Stimulated activated CD4-positive, alpha-beta T cell treated with anti-CD3 and anti-CD28 coated beads, Interleukin-1b, Interleukin-23, amount 100 ng/mL, for 24 hours (primary cell): ENCODE data around the gene PNPT1.
A peak's percentile ranks its signal among the peaks of the same experiment; 100 is the strongest.
"Not testable (repeated sequence)": the region's sequence is repeated elsewhere in the genome, so short reads cannot be mapped to it uniquely, and the experiment has no call there.

ENCODE experiments used
- DNase-seq, 4 experiments: peaks; one replicate each; pipeline ENCODE4 v3.0.0-alpha.2; 2020; ENCODE audit warnings: low read depth in 4 of 4, low spot score in 1 of 4

Gene PNPT1

DNA sequence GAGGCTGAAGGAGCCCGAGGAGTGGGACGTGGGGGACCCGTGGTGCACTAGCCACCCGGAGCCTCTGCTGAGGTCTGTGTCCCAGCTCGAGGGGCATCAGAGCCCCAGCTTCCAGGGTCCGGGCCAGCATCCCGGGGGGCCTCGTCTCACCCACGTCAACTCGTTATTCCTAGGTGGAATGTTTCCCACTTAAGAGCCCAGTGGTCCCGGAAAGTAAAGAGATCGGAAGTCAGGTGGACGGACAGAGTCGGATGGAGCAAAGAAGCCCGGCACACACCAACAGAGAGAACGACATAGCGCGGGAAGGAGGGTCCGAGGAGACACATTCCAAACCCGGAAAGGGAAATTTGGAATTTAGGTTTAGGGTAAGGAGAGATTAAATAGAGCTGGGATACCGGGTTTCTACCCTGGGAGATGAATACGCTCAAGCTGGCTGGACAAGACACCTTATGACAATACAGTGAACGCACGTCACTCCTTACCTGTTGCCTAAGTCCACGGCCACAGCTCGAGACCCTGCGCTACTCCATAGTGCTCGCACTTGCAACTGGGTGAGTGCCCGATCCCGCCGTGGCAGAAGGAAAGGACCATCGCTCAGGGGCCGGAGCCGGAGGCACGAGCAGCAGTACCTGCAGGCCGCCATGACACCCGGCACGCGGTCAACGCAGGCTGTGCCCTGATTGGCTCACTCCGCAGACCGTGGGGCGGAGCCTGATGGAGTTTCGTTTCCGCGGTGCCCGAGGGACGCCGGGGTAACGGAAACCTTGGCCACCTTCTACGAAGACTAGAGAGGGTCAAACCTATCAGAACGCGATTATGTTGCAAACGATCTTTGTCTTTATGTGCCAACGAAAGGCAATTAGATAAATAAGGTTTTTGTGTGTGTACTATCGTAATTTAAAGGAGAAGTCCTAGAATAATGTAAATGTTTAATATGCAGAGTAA is at the start of gene PNPT1:
Gene PNPT1 (minus strand): TSS at position 664 of the 945 bp plus-strand sequence. CDS start 21 bp downstream, at position 643.
- peak; percentile 79 to 92 (median 86) for DNase-seq

GRCh38 chr2:55742996-55743395 is 49.4 kb upstream of the PNPT1 start:
- DNase-seq: no peak

DNA sequence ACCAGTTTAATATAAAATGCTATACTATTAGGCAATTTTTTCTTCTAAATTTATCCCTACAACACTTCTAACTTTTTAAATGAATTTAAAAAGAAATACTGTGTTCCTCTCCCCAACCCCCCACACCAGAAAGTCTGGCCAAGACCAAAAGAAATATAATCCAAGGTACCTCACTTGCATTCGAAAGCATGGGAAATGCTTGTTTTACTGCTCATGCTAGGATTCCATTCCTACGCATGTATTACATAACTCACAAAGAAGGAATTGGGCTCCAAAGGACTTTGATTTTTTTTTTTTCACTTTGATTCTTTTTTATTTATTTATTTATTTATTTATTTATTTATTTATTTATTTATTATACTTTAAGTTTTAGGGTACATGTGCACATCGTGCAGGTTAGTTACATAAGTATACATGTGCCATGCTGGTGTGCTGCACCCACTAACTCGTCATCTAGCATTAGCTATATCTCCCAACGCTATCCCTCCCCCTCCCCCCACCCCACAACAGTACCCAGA is 42.4 kb upstream of the PNPT1 start:
- DNase-seq: not testable (repeated sequence)

DNA sequence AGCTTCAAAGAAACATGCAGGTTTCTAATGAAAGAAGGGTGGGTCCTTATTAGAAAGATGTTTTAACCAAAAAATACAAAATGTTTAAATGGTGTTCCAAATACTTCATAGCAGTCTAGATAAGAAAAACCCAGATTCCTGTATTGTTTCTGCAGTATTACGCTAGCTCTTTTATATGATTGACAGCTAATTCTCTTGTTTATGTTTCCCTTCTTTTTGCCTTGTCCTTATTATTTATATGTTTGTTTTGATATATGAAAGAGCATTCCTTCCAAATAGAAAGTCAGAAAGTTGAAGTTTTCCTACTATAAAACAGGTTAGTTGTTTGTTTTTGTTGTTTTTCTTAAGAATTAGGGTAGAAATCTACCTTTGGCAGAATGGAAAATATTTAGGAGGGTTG is 41.1 kb upstream of the PNPT1 start:
- DNase-seq: no peak

DNA sequence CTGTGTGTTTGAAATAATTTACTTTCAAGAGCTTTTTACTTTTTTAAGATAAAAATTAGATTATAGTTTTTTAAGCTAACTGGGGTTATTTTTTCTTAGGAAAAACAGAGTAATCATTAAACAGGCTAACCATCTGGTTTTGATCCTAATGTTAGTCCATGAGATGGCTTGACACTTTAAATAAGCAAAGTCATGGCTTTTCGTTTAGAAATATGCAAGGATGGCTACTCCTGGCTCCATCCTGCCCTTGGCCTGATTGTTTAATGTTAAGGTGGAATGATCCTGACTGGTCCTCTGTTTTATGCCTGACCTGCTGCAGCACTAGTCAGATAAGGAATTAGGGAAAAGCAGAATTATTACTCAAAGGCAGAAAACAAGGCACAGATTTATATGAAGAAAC is 39.7 kb upstream of the PNPT1 start:
- DNase-seq: no peak

- DNase-seq: no peak
These were observed 39.2 kb upstream of the PNPT1 start for GRCh38 chr2:55732854-55733253.

GRCh38 chr2:55729136-55729685 is 35.6 kb upstream of the PNPT1 start:
- no peak for DNase-seq

DNA sequence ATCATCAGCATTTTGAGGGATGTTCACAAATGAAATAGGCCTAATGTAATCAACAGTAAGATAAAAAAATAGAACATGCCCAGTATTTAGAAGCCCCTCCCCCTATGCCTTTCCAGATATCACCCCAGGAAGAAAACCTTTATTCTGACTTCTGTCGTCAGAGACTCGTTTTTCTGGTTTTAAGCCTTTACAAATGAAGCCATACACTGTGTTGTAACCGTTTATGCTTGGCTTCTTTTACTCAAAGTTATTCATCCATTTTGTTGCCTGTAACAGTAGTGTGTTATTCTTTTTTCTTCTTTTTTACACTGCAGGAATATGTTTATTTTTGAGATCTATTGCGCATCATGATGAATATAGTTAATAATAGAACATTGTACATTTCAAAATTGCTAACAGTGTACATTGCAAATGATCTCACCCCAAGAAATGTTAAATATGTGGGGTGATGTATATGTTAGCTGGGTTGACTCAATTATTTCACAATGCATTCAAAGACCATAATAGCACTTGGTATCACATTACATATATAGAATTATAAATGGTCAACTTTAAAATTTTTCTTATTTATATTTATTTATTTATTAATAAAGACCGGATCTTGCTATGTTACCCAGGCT is 28.1 kb upstream of the PNPT1 start:
- no peak for DNase-seq

GRCh38 chr2:55720417-55720816 is 26.8 kb upstream of the PNPT1 start:
- no peak for DNase-seq

GRCh38 chr2:55719852-55720251 is 26.2 kb upstream of the PNPT1 start:
- no peak for DNase-seq

GRCh38 chr2:55718165-55719008 is 24.7 kb upstream of the PNPT1 start:
- peak in 3 of 4 experiments; percentile 15 to 33 (median 21) for DNase-seq

DNA sequence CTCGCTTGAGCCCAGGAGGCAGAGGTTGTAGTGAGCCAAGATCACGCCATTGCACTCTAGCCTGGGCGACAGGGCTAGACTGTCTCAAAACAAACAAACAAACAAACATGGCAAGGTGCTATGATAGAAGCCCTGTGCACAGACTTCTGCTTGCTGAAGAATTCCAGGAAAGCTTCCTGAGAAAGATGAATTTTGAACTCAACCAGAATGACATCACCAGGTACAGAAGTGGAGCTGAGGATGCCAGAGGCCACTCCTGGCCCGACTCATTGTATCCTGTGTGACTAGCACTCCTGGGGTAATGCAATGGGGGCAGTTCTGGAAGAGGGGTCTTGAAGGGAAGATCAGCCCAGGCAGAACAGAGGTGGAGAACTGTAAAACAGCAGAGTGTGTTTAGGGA is 22.0 kb upstream of the PNPT1 start:
- DNase-seq: no peak

GRCh38 chr2:55715178-55715577 is 21.5 kb upstream of the PNPT1 start:
- DNase-seq: not testable (repeated sequence)

- no peak for DNase-seq
These were observed 18.9 kb upstream of the PNPT1 start for GRCh38 chr2:55712477-55713060.

GRCh38 chr2:55710025-55710424 is 16.4 kb upstream of the PNPT1 start:
- no peak for DNase-seq

DNA sequence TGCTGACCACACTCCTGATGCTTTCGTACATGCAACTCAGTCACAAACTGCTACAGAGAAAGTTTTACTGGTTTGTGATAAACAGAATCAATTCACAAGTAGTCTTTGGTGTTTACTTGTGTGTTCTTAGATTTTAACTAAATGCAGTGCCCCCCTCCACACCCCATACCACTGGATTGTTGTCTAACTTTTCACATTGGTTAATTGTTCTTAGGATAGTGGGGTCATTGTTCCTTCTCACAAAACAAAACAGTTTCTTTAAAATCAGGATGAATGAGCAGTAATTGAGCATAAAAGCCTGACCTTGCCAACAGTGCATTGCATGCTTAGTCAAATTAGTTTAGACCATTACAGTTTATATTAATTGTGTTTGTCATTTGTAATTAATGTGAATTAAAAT is 14.1 kb upstream of the PNPT1 start:
- DNase-seq: no peak

DNA sequence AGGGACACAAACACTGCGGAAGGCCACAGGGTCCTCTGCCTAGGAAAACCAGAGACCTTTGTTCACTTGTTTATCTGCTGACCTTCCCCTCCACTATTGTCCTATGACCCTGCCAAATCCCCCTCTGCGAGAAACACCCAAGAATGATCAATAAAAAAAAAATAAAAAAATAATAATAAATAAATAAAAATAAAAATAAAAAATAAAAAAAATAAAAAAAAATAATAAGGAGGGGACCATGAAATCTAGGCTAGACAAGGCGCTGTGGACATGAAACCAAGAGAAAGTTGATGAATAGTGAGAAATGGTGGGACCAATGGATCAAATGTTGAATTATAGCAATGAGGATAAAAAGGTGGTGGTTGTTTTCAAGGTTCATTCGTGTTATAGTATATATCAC is 12.6 kb upstream of the PNPT1 start:
- not testable (repeated sequence) for DNase-seq

DNA sequence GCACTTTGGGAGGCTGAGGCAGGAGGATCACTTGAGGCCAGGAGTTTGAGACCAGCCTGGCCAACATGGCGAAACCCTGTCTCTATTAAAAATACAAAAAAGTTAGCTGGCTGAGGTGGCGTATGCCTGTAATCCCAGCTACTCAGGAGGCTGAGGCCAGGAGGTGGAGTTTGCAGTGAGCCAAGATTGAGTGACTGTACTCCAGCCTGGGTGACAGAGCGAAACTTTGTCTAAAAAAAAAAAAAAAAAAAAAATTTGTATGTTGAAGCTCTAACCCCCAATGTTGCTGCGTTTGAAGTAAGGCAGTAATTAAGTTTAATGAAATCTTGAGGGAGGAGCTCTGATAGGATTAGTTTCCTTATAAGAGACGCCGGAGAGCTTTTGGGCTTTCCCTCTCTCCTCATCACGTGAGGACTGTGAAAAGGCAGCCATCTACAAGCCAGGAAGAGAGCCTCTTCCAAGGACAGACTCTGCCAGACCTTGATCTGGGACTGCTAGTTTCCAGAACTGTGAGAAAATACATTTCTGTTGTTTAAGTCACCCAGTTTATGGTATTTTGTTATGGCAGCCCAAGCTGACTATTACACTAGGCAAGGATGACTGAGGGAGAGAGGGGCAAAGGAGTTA is 11.5 kb upstream of the PNPT1 start:
- no peak for DNase-seq

GRCh38 chr2:55703350-55703749 is 9.7 kb upstream of the PNPT1 start:
- DNase-seq: no peak

DNA sequence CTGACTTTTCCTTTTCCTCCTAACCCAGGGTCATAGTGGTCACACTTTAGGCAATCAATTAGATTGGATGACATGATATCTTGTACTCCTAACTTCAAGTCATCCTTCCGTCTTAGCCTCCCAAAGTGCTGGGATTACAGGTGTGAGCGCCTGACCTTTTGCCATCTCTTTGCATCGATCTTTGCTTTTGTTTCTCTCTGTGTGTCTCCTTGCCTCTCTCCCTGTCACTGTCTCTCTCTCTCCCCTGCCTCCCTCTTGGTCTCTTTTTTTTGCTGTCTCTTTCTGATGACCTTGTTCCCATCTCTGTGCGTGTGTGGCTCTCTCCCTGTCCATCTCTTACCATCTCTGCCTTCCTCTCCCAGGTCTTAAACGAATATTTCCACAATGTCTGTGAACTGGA is 904 bp downstream of the PNPT1 start:
- DNase-seq: not testable (repeated sequence)
